Adipose tissue (tissue), 3 donors: ENCODE results near the gene MMP27. TPM values are rescaled to one million over a fixed set of nuclear protein-coding genes. Genes with fewer than 3 reads are reported as not detected.

Experiments used
- H3K27ac ChIP-seq: one replicate; pipeline ENCODE4 v1.5.1; 2013; ENCODE audit warnings: low read depth, low read length
- WGBS, 3 donors: extraction: QIAGEN DNeasy Blood & Tissue Kit; methylation state at CpG; one replicate each; pipeline ENCODE4 v1.1.7; 2013; 5-methylcytosine and 5-hydroxymethylcytosine counted together
- polyA plus RNA-seq, 3 donors: library from polyadenylated mRNA; stranded (reverse); fragments of 200-250 nt; gene quantifications; one replicate each; pipeline ENCODE4 v1.2.3, GENCODE V29; 2013
- donor health status: healthy with polysubstance abuse.
- donor health status: Bipolar disorder and iron deficiency.
- donor health status: healthy.

Gene MMP27
- polyA plus RNA-seq, 3 donors = 0.07 TPM; not detected in 2

GRCh38 chr11:102708654-102709053 is 3.1 kb upstream of the MMP27 start:
- no peak overlapping the region for H3K27ac ChIP-seq
- WGBS, 3 donors = 70 to 78% (median 71%) methylated on average over 4 of the region's 4 CpGs

DNA sequence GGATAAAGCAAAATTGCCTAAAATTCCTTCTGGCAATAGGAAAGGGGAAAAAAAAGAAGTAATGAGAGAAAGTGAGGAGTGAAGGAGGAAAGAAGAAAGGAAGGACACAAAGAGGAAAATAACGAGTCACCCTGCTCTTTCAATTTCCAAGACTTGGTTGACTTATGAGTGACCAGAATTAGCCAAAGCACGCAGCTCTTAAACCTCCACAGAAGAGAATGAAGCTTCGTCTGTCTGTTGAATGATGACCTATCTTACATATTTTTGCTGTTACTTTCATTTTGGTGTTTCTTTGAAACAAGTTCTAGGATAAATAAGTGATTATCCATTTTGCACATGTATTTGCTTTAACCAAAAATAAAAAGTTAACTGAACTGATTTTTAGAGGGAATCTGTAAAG is 728 bp downstream of the MMP27 start:
- H3K27ac ChIP-seq = no peak overlapping the region
- 61 to 75% (median 67%) methylated on average over 3 of the region's 3 CpGs for WGBS, 3 donors

DNA sequence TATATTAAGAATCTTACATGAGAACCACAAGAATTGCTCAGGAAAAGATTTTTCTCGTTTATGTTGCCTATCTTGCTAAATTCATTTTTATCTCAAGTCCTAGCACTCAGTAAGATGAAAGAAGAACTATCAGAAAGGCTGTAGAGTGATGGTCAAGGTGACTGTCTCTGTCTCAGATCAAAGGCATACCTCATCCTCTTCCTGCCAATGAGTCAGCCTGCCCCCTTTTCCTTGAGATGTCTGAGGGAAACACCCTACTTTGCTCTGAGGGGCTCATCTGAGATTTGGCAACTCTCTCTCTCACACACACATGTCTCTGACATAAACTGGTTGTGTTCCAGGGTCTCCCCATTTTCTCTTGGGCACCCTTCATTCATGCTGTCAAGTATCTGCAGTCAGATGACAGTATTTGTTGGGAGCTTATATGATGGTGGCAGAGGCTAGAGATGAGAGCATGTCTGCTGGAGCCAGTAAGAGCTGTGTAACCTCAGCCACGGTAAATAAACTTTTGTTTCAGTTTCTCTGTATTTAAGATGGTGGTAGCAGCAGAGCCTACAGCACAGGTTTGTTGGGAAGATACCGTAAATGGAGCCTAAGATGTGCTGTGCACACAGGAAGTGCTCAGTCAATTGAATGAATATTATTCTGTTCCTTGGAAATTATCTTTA is 1.6 kb downstream of the MMP27 start:
- WGBS, 3 donors = 75 to 79% (median 77%) methylated on average over 3 of the region's 3 CpGs

GRCh38 chr11:102695201-102695600 is 10.4 kb downstream of the MMP27 start:
- 76 to 82% (median 76%) methylated on average over 3 of the region's 3 CpGs for WGBS, 3 donors
- no peak overlapping the region for H3K27ac ChIP-seq

More for the DNA sequence above, 1.6 kb downstream of the MMP27 start:
- no peak overlapping the region for H3K27ac ChIP-seq

GRCh38 chr11:102685754-102686153 is 19.8 kb downstream of the MMP27 start:
- H3K27ac ChIP-seq = no peak overlapping the region
- 90 to 94% (median 91%) methylated on average over 2 of the region's 2 CpGs for WGBS, 3 donors

DNA sequence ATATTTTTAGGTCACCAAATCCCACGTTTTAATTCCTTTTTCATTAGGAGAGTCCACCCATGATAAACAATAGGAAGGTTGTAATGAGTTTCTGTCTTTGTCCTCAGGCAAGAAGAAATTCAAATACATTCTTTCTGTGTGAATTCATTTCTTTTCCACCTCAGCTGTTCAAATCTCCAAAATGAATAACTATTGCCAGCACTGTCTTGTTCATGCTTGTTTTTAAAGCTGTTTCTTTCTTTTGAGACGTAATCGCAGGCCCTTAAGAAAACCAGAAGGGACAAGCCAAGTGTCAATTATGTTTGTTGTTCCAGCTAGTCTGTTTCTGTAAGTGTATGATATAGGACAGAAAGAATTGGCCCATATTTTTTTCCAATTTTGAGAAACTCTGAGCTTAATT is 20.2 kb downstream of the MMP27 start:
- 65 to 71% (median 68%) methylated on average over 3 of the region's 3 CpGs for WGBS, 3 donors
- no peak overlapping the region for H3K27ac ChIP-seq

- 64 to 69% (median 67%) methylated on average over 4 of the region's 4 CpGs for WGBS, 3 donors
- no peak overlapping the region for H3K27ac ChIP-seq
Measured at GRCh38 chr11:102683277-102683676, 22.3 kb downstream of the MMP27 start.

GRCh38 chr11:102680945-102681344 is 24.6 kb downstream of the MMP27 start:
- 25 to 72% (median 28%) methylated on average over 1 of the region's 1 CpG for WGBS, 3 donors
- H3K27ac ChIP-seq = no peak overlapping the region

DNA sequence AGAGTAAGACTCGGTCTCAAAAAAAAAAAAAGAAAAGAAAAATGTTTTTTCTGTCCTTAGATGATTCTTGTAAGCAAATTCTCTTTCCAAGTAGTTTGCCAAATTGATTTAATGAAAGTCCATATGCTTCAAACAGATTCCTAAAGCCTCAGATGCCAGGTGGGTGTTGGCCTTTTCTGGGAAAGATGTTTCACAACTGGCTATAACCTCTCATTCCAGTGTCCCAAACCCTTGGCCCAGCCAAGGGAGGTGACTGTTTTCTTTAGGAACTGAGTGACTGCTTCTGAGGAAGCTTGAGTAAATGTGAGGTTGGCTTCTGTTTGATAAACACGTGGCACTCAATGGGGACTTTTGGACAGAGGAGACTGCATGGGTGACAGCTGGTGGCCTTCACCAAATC is 27.5 kb downstream of the MMP27 start:
- 59 to 66% (median 61%) methylated on average over 2 of the region's 2 CpGs for WGBS, 3 donors
- no peak overlapping the region for H3K27ac ChIP-seq

GRCh38 chr11:102676084-102676483 is 29.5 kb downstream of the MMP27 start:
- WGBS, 3 donors = 77 to 88% (median 77%) methylated on average over 2 of the region's 2 CpGs
- H3K27ac ChIP-seq = no peak overlapping the region

- no peak overlapping the region for H3K27ac ChIP-seq
- WGBS, 3 donors = 60 to 82% (median 82%) methylated on average over 3 of the region's 3 CpGs
Measured at GRCh38 chr11:102669664-102670063, 35.9 kb downstream of the MMP27 start.

DNA sequence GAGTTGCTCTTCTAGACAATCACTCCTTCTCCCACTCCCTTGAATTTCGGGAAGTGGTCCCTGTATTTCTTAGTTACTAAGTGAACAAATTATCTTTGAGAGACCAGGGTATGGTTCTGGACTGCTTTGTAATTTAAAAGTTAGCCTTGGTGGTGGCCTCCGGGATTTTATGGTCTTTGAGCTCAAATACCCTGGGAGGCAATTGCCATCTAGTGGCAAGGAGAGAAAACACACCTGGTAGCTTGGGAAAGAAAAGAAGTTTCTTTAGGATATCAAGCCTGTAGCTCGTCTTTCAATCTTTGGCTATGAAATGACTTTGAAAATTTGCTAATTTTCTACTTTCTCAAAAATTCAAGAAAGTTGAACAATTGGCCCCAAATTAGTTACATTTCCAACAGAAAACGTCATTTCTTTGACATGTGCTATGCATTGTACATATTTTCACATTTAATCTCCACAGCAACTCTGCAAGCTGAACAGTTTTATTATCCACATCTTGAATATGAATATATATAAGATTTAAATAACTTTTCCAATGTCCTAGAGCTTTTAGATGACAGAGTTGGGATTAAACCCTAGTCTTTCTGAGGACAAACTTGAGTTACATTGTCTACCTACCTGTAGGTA is 39.1 kb downstream of the MMP27 start:
- WGBS, 3 donors = 3 to 12% (median 10%) methylated on average over 4 of the region's 4 CpGs
- no peak overlapping the region for H3K27ac ChIP-seq

DNA sequence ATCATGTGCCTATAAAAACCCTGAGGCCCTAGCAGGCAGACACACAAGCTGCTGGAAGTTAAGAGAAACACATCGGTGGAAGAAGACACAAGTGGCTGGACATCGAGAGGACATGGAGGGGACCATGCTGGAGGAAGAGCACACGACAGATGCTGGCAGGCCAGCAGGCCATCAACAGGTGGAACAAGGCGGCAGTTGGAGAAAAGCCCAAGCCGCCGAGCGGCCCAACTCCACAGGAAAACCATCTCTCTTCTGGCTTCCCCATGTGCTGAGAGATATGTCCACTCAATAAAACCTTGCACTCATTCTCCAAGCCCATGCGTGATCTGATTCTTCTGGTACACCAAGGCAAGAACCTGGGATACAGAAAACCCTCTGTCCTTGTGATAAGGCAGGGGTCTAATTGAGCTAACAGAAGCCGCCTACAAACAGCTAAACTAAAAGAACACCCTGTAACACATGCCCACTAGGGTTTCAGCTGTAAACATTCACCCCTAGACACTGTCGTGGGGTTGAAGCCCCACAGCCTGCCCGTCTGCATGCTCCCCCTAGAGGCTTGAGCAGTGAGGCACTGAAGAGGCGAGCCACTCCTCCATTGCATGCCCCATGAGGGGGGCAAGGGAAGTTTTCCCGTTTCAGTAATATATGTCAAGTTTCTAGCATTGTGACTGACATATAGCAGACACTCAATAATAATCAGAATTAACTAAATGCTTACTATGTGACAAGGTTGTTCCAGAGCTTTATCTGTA is 41.4 kb downstream of the MMP27 start:
- no peak overlapping the region for H3K27ac ChIP-seq
- 76 to 83% (median 77%) methylated on average over 13 of the region's 13 CpGs for WGBS, 3 donors

DNA sequence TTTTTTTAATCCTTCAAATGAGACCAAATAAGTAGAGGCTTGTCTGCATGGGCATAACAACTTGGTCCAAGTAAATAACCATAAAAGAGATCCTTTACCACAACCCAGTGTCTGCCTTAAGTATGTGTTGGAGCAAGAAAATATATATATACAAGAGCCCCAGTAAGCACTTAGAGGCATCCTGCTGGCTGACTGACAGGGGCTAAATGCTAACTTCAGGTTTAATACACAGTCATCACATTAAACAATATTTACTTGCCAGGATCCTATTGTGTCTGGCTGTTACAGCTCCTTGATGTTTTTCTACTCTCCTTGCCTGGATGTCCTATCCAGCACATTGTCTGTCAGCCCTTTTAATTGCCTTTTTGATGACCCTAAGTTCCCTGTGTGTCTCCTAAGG is 43.0 kb downstream of the MMP27 start:
- no peak overlapping the region for H3K27ac ChIP-seq

GRCh38 chr11:102661040-102661439 is 44.5 kb downstream of the MMP27 start:
- WGBS, 3 donors = 84 to 87% (median 84%) methylated on average over 4 of the region's 4 CpGs
- H3K27ac ChIP-seq = no peak overlapping the region

DNA sequence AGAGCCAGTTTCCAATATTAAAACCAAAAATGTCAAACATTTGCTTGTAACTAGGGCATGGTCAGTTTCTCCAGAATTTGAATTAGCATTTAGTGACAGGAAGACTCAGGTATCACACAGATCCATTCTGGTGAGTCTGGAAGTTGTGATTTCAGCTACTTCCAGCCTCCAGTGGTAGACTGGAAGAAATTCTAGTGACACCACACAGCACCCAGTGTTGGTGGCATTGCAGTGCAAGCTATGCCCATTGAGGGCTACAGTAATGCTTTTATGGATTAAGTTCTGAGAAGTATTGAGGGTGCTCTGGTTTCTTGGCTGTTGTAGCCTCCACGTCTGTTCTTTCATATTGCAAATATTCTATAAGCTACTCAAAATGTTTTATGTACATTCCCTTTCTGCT is 49.0 kb downstream of the MMP27 start:
- no peak overlapping the region for H3K27ac ChIP-seq
- 67 to 87% (median 77%) methylated on average over 1 of the region's 1 CpG for WGBS, 3 donors

DNA sequence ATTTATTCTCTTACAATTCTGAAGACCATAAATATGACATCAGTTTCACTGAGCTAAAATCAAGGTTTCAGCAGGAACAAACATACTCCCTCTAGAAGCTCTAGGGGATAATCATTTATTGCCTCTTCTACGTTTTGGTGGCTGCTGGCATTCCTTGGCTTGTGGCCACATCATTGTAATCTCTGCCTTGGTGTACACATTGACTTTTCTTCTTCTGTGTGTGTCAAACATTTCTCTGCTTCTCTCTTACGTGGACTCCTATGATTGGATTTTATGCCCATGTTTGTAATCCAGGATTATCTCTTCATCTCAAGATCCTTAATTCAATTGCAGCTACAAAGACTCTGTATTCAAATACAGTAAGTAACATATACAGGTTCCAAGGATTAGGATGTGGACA is 50.0 kb downstream of the MMP27 start:
- H3K27ac ChIP-seq = no peak overlapping the region
- 59 to 69% (median 61%) methylated on average over 2 of the region's 2 CpGs for WGBS, 3 donors

DNA sequence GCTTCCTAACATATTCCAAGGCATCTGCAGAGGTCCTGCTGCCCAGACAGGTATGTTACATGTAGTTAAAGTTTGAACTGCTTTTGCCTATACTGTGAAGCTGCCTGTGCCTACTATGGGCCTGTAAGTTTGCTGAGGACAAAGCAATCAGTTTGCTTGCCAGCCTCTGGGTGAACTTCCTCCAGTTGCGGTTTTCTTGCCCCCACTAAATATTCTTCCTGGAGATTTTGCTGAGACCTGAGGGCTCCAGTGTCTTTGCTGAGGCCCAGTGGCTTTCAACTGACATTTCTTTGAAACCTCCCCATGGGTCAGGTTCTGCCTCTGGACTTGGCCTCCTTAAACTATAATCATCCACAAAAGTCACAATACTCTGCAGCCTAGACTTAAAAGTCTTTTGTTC is 50.8 kb downstream of the MMP27 start:
- H3K27ac ChIP-seq = no peak overlapping the region
- WGBS, 3 donors = 76 to 88% (median 85%) methylated on average over 1 of the region's 1 CpG

DNA sequence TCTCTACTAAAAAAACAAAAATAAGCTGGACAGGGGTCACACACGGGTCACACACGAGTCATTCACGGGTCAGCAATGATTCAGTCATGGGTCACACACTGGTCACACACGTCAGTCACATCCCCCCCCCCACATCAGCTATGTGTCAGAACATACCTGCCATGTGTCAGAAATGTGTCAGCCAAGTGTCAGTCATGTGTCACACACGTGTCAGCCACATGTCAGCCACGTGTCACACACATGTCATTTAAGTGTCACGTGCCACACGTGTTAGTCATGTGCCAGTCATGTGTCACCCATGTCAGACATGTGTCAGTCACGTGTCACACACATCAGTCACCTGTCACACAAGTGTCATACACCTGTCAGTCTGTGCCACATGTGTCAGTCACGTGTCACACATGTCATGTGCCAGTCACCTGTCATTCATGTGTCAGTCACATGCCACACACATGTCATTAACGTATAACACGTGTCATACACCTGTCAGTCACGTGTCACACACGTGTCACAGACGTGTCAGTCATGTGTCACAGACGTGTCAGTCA is 51.8 kb downstream of the MMP27 start:
- 81 to 89% (median 89%) methylated on average over 16 of the region's 16 CpGs for WGBS, 3 donors
- no peak overlapping the region for H3K27ac ChIP-seq
